Effector CD8-positive, alpha-beta T cell (primary cell): Measurements from ENCODE around the gene SOD1.
A peak's percentile ranks its signal among the peaks of the same experiment; 100 is the strongest.
"Not testable (repeated sequence)": the region's sequence is repeated elsewhere in the genome, so short reads cannot be mapped to it uniquely, and the experiment has no call there.

Experiments
- DNase-seq: peaks from one replicate; lab custom pipeline; 2025; lab: John Stamatoyannopoulos, UW
- total RNA-seq, 4 experiments: gene quantifications; one replicate each; lab custom pipeline; 2026; lab: John Stamatoyannopoulos, UW

The SOD1 gene
- 118 to 181 (median 135) reads per million in 4 experiments for total RNA-seq

DNA sequence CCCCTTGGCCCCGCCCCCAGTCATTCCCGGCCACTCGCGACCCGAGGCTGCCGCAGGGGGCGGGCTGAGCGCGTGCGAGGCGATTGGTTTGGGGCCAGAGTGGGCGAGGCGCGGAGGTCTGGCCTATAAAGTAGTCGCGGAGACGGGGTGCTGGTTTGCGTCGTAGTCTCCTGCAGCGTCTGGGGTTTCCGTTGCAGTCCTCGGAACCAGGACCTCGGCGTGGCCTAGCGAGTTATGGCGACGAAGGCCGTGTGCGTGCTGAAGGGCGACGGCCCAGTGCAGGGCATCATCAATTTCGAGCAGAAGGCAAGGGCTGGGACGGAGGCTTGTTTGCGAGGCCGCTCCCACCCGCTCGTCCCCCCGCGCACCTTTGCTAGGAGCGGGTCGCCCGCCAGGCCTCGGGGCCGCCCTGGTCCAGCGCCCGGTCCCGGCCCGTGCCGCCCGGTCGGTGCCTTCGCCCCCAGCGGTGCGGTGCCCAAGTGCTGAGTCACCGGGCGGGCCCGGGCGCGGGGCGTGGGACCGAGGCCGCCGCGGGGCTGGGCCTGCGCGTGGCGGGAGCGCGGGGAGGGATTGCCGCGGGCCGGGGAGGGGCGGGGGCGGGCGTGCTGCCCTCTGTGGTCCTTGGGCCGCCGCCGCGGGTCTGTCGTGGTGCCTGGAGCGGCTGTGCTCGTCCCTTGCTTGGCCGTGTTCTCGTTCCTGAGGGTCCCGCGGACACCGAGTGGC, at the start of gene SOD1:
TSS of gene SOD1 (plus strand) at position 158 of the 723 bp plus-strand sequence. CDS start at position 235, 77 bp downstream.
- peak; percentile 94 for DNase-seq

DNA sequence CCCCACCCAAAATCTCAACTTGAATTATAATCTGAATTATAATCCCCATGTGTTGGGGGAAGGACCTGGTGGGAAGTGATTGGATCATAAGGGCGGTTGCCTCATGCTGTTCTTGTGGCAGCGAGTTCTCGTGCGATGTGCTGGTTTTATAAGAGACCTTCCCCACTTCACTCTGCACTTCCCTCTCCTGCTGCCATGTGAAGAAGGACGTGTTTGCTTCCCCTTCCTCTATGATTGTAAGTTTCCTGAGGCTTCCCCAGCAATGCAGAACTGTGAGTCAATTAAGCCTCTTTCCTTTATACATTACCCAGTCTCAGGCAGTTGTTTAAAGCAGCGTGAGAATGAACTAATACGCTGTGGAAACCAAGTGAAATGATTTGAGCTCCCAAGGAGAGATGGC, 48.0 kb upstream of the SOD1 start:
- DNase-seq = no peak

DNA sequence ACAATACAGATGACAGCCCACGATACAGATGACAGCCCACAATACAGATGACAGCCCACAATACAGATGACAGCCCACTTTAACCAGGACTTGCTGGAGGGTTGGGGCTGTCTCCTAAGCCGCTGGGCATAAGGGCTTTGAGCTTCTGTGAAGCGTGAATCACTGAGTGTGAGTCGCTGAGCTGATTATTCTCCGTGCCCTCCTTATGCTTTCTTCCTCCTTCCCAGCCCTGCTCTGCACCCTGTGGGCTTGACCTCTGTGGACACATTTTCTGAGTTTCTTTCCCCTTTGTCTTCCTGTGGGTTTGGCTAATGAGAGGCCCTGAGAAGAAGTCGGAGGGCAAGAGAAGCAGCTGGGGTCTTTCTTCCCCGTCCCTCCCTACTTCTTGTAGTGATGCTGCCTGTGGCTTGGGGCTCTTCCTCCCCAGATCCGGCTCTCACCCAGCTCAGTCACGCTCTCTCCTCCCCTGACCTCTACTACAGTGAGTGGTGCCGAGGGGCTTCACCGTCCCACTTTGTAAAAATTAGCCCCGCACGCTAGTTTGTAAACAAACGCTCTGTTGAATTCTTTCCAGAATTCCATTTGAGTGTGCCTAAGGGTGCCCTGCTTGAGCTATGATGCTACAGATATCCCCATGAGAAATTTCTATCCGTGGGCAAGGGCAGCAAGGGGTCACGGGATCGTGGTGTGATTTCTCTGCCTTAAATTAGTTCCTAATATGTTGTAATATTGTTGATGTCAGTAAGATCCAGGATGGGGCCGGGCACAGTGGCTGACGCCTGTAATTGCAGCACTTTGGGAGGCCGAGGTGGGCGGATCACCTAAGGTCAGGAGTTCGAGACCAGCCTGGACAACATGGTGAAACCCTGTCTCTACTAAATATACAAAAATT, 46.4 kb upstream of the SOD1 start:
- DNase-seq = no peak

DNA sequence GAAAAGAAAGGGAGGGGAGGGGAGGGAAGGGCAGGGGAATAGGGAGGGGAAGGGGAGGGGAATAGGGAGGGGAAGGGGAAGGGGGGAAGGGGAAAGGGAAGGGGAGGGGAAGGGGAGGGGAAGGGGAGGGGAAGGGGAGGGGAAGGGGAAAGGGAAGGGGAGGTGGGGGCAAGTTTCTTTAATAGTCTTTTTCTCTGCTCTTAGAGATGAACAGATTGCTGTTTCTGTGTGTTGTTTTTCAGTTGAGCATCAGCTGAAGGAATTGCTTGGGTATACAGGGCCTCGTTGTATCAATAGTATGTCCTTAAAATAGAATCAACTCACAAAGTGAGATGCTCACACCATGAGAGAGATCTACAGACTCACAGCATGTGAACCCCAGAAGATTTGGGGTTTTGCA, 44.8 kb upstream of the SOD1 start:
- no peak for DNase-seq

DNA sequence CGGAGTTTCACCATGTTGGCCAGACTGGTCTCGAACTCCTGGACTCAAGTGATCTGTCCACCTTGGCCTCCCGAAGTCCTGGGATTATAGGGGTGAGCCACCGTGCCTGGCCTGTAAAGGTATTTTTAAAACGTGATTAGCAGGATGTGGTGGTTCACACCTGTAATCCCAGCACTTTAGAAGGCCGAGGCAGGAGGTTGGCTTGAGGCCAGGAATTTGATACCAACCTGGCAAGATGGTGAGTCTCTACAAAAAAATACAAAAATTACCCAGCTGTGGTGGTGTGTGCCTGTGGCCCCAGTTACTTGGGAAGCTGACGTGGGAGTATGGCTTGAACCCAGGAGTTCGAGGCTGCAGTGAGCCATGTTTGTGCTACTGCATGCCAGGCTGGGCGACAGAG, 43.3 kb upstream of the SOD1 start:
- no peak for DNase-seq

DNA sequence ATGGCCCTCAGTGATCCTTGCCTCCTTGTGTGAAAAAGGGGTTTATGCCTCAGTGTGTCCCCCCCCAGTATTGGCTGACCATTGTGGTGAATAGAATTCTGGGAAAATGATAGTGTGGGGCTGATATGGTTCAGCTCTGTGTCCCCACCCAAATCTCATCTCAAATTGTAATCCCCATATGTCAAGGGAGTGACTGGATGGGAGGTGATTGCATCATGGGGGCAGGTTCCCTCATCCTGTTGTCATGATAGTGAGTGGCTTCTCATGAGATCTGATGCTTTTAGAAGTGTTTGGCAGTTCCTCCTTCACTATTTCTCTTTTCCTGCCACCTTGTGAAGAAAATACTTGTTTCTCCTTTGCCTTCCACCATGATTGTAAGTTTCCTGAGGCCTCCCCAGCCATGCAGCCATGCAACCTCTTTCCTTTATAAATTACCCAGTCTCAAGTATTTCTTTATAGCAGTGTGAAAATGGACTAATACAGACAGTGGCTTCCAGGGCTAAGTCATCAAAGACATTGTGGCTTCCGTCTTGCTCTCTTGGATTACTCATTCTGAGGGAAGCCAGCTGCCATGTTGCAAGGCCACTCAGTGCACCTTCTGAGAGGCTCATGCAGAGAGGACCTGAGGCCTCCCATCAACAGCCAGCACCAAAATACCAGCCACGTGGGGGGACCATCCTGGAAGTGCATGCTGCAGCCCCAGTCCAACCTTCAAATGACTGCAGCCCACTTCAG, 40.6 kb upstream of the SOD1 start:
- no peak for DNase-seq

DNA sequence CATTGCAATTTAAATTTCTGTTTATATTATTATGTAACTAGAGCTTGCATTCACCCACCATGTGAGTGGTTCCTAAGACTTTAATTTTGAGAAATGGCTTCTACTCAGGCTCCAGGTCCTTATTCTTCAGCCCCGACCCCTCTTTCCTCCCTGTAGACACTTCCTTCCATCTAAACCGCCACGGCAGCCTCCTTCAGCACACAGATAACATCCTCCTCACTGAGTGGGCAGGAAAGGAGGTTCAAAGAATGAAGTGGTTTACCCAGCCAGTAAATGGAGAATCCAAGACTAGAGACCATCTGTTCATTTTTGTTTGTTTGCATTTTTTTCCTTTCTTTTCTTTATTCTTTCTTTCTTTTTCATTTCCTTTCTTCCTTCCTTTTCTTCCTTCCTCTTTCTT, 37.1 kb upstream of the SOD1 start:
- no peak for DNase-seq

DNA sequence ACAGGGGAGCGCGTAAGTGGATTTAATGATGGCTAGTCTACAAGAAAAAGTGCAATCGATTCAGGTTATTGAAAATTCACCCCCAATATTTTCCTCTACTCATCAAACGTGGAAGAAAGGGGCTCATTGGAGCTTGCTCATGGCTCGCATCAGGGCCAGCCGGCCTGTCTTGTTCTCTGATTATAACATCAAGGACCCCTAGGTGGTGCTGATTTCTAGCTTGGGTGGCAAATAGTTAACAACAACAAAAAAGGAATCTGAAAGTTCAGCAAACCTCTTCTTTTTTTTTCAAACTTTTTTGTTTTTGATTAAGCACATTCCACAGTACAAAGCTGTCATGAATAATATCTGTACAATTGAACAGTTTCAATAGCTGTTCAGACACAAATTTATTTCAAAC, 35.8 kb upstream of the SOD1 start:
- no peak for DNase-seq

DNA sequence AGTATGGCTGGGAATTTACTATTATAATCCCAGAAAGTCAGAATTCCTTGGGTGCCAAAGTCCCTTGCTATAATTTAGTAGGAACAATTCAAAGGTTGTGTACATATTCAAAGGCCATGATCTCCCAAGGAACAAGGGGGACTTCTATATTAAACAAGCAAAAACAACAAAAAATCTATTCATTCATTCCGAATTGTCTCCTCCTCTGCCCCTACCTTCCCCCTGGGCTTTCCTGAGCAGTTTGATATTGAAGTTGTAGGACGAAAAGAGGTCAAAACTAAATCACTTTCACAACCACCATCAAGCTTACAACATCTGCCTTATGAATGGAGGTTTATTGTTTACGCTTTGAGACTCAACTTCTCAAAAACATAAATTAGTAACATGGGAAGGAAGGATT, 35.3 kb upstream of the SOD1 start:
- DNase-seq = no peak

DNA sequence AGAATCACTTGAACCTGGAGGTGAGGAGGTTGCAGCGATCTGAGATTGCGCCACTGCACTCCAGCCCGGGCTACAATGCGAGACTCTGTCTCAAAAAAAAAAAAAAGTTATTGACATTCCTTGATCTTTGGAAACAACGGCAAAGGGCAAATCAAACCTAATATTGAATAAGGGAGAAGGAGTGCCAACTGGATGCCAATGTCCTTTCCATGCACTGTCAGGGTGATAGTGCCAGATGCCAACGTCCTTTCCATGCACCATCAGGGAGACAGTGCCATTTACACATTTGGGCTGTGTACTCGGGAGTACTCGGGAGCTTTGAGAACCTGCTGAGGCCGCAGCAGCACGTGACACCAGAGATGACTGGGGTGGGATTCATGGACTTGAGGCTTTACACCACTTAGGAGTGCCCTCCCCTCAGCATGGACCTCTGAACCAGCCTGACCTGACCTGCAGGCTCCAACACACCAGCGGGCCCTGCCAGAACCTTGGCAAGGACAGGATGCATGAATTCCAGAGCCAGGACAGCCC, 34.5 kb upstream of the SOD1 start:
- no peak for DNase-seq

DNA sequence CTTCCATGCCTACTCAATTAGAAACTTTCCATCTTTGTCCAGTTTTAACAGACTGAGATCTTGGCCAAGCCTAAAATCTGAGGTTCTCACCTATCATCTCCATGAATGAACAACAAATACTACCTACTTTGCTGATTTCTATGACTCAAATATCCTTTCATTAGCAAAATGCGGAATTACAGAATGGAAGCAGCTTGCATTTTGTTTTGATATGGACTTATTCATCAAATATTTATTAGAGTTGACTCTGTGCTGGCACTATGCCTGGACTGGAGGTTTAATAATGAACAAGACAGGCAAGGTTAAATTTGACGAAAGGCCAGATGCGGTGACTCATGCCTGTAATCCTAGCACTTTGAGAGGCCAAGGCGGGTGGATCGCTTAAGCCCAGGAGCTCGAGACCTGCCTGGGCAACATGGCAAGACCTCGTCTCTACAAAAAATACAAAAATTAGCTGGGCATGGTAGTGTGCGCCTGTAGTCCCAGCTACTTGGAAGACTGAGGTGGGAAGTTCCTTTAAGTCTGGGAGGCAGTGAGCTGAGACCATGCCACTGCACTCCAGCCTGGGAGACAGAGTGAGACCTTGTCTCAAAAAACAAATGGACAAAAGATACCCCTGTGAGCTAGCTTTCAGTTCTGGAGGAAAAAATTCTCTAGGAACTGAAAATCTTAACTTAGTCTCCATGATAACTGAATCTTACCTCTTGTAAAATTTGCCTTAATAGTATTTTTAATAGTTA, 29.4 kb upstream of the SOD1 start:
- no peak for DNase-seq

DNA sequence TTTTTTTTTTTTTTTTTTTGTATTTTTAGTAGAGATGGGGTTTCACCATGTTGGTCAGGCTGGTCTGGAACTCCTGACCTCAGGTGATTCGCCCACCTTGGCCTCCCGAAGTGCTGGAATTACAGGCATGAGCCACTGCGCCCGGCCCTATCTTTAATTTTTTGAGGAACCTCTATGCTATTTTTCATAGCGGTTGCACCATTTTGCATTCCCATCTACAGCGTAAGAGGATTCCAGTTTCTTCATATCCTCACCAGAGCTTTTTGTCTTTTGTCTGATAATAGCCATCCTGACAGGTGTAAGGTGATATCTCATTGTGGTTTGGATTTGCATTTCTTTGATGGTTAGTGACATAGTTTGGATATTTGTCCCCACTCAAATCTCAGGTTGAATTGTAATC, 27.6 kb upstream of the SOD1 start:
- not testable (repeated sequence) for DNase-seq

DNA sequence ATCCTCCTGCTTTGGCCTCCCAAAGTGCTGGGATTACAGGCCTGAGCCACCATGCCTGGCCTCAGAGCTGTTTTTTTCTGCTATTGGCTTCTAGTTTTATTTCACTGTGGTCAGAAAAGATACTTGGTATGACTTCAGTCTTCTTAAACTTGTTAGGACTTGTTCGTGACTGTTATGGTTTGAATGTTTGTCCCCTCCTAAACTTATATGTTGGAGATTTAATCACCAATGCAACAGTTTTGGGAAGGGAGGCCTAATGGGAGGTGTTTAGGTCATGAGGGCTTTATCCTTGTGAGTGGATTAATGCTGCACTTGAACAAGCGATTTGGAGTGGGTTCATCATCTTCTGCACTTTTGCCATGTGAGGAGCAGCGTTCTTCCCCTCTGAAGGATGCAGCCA, 24.5 kb upstream of the SOD1 start:
- no peak for DNase-seq

DNA sequence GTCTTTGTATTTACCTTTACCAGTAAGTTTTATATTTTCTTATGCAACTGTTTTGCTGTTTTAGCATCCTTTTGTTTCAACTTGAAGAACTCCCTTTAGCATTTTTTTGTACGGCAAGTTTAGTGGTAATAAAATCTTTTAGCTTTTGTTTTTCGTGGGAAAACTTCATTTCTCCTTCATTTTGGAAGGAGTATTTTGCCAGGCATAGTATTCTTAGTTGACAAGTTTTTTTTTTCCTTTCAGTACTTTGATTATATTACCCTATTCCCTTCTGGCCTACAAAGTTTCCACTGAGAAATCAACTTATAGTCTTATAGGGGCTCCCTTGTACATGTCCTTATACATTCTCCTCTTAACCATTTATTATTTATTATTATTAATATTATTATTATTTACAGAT, 22.6 kb upstream of the SOD1 start:
- DNase-seq = no peak

DNA sequence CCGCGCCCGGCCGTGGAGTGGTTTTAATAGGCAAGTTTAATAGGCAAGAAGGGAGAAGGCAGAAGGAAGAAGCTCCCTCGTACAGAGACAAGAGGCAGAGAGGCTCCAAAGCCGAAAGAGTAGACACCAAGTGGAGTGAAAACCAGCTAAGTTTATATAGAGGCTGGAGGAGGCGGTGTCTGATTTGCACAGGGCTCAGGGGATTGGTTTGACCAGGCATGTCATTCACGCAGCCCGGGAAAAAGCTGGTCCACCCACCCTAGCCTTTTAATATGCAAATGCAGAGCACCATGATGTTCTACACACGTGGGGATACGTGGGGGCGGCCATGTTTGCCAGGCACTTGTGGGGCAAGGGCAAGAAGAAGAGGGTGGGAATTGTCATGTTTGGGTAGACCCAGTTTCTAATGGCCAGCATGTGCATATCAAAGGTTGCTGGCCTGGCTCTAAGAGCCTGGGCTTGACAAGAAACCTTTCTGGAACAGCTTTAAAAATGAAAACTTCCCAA, 18.0 kb upstream of the SOD1 start:
- no peak for DNase-seq

DNA sequence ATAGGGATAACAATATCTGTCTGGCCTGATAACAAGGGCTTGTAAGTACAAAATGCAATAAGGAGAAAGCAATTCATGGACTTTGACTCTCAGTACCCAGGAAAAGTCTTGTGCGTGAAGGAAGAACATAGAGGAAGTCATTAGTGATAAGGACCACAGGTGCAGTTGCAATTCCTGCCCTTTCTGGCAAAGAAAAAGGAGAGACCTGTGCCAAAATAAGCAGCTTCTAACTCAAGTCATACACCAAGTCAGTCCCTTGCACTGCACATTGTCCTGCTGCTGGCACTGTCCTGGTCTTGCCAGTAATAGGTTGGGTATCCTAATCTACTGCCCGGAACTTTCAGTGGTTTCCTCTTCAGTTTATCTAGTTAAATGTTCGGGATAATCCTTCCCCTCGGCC, 14.8 kb upstream of the SOD1 start:
- no peak for DNase-seq

DNA sequence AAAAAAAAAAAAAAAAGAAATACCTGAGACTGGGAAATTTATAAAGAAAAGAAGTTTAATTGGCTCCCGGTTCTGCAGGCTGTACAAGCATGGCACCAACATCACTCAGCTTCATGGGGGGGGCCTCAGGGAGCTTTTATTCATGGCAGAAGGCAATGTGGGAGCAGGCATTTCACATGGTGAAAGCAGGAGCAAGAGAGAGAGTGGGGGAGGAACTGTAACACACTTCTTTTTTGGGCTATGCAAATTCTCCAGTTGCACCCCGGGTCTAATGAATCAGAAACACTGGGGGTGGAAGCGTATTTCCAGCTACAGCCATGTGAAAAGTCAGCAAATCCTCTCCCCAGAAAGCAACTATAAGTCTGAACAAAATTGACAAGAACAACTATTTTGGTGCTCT, 11.8 kb upstream of the SOD1 start:
- DNase-seq = no peak

DNA sequence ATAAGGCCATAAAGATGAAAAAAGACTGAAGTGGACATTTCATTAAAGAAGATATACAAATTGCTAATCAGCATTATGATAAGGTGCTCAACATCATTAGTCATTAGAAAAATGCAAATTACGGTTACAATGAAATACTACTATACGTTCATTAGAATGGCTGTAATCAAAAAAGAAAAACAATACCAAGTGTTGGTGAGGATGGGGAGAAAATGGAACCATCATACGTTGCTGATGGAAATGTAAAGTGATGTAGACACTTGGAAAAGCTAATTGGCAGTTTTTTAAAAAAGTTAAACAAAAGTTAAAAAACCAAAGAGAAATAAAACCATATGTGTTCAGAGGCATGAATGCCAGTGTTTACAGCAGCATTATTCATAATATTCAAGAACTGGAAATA, 8.6 kb upstream of the SOD1 start:
- no peak for DNase-seq

DNA sequence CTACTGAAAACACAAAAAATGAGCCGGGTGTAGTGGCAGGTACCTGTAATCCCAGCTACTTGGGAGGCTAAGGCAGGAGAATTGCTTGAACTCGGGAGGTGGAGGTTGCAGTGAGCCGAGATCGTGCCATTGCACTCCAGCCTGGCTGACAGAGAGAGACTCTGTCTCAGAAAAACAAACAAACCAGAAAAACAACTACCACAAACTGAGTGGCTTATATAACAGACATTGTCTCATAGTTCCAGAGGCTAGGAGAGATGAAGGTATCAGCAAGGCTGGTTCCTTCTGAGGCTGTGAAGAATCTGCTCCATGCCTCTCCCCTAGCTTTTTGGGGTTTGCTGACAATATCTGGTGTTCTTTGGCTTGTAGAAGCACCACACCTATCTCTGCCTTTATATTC, 8.0 kb upstream of the SOD1 start:
- not testable (repeated sequence) for DNase-seq

DNA sequence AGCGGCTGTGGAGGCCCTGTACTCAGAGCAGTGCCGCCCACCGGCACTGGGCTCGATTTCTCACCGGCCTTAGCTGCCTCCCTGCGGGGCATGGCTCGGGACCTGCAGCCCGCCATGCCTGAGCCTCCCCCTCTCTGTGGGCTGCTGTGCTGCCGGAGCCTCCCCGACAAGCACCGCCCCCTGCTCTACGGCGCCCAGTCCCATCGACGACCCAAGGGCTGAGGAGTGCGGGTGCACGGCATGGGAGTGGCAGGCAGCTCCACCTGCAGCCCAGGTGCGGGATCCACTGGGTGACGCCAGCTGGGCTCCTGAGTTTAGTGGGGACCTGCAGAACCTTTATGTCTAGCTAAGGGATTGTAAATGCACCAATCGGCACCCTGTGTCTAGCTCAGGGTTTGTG, 5.2 kb upstream of the SOD1 start:
- DNase-seq = no peak

DNA sequence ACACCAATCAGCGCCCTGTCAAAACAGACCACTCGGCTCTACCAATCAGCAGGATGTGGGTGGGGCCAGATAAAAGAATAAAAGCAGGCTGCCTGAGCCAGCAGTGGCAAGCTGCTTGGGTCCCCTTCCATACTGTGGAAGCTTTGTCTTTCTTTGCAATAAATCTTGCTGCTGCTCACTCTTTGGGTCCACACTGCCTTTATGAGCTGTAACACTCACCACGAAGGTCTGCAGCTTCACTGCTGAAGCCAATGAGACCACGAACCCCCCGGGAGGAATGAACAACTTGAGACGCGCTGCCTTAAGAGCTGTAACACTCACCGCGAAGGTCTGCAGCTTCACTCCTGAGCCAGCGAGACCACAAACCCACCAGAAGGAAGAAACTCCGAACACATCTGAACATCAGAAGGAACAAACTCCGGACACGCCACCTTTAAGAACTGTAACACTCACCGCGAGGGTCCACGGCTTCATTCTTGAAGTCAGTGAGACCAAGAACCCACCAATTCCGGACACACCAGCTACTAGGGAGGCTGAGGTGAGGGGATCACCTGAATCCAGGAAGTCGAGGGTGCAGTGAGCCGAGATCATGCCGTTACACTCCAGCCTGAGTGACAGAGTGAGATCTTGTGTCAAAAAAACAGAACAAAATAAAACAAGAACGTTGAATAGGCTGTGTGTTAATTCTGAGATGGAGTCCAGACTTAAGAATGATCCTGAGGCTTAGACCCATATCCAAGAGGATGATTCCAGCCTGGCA, 4.5 kb upstream of the SOD1 start:
- peak; percentile 11 for DNase-seq
